SH-SY5Y (cell line): ENCODE results near the gene IGDCC3.

Source experiments
- GATA2 ChIP-seq: IDR thresholded peaks from 2 replicates; pipeline ENCODE4 v1.6.1; 2011; ENCODE audit warnings: mild to moderate bottlenecking, low read depth, low read length
- GATA3 ChIP-seq: IDR thresholded peaks from 2 replicates; pipeline ENCODE4 v1.6.1; 2011; ENCODE audit warnings: low read depth, mild to moderate bottlenecking, low read length, moderate library complexity

IGDCC3 gene

GRCh38 chr15:65411465-65412071, 33.8 kb upstream of the IGDCC3 start:
- TF ChIP-seq GATA2 (no peak), GATA3 (no peak)

DNA sequence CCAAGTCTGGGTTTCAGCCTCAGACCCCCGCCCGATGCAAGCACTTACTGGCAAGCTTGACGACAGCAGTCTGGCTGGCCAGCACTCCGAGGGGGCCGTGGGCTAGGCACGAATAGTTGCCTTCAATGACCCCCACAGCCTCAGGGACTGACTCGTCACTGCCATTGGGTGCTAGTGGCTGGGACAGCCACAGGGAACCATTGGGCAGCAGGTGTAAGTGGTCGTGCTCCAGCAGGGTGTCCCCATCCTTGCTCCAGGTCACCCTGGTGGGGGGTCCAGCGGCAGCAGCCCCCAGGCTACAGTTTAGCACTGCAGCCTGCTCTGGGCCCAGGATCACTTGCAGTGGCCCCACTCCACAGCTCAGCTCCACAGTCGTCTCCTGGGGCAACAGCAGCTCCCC, 33.2 kb upstream of the IGDCC3 start:
- TF ChIP-seq GATA2 = no peak
- no peak for TF ChIP-seq GATA3

GRCh38 chr15:65410036-65410435, 32.2 kb upstream of the IGDCC3 start:
- TF ChIP-seq GATA2 (no peak), GATA3 (no peak)

- no peak for TF ChIP-seq GATA3
- no peak for TF ChIP-seq GATA2
Measured at GRCh38 chr15:65409036-65409631, 31.3 kb upstream of the IGDCC3 start.

- TF ChIP-seq GATA2 = no peak
- TF ChIP-seq GATA3 = no peak
Measured at GRCh38 chr15:65408324-65409035, 30.7 kb upstream of the IGDCC3 start.

DNA sequence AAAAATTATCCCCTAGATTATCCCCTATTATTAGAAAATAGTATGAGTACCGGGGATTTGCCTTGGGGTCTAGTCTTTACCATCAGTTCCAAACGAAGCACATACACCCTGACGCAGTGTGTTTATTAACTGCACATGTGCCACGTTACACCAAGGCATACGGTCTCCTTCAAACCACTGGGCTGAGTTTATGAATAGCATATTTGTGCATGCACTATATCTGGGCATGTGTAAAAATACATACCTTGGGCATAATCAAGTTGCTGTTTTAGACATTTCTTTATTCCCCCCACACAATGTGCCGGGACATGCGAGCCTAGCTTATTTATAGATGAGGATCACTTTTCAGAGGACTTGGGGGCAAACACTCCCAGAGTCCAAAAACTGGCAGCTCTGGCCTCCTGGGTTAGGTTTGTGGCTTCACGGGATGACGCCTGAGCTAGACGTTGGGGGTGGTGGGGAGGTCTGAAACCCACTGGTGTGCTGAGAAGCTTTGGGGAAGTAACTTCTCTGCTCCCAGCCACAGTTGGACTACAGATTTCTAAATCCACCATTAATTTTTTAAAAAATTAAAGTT, 28.7 kb upstream of the IGDCC3 start:
- TF ChIP-seq GATA2 = no peak
- TF ChIP-seq GATA3 = no peak

DNA sequence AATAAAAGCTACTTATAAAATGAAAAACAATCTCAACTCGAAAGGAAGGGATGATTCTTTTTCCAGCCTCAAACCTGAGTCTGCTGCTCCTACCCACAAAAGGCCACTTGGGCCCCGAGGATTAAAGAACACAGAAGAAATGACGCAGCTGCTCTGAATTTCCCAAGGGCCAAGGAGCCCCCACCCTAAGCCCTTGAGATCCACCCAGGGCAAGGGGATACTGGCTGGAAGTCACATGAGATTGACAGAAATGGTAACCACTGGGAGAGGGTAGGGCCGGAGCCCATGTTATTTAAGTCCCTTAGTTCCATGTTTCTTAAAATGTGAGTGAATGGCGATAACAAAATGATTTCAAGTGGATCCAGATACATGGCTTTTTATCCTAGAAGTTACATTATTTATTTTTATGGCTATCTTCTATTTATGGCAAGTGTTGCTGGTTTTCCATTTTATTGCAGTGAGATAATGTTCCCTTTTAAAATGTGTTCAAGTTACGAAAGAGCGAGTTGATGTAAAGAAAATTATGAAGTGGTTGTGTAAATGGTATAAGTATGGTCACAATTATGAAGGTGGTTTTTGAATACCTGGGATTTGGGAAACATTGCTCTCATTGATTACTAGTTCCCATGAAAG, 28.1 kb upstream of the IGDCC3 start:
- TF ChIP-seq GATA2 (no peak), GATA3 (no peak)

DNA sequence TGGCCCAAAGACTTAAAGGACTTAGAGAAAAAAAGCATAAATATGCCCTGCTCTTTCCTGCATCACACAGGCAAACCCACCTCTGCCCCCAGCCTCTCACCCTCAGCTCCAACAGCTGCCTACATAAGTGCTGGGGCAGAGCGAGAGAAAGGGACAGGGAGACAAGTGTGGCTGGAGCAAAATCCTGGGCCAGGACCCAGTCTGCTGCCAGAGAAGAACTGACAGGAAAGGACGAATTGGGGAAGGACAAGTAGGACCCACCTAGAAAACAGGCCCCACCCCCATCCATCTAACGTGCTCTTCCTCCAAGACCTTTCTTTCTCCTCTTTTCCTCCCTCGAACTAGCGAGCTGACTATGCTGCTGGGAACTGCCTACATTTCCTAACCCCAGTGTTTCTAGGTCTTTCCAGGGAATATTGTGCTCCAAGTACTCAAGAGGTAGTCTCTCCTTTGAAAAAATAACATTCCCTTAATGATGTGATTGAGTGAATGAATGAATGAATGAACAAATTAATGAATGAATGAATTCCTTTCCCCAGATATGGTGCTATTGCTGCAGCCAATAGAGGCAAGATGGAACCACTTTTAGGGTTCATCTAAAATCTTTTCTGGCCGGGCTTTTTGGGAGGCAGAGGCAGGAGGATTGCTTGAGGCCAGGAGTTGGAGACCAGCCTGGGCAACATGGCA, 26.5 kb upstream of the IGDCC3 start:
- TF ChIP-seq GATA2 (no peak), GATA3 (no peak)

- TF ChIP-seq GATA3 = no peak
- TF ChIP-seq GATA2 = no peak
Measured at GRCh38 chr15:65402961-65403360, 25.2 kb upstream of the IGDCC3 start.

- TF ChIP-seq GATA2 (no peak), GATA3 (no peak)
Measured at GRCh38 chr15:65401611-65402240, 23.9 kb upstream of the IGDCC3 start.

- TF ChIP-seq GATA3 (no peak), GATA2 (no peak)
Measured at GRCh38 chr15:65400760-65401610, 23.2 kb upstream of the IGDCC3 start.

DNA sequence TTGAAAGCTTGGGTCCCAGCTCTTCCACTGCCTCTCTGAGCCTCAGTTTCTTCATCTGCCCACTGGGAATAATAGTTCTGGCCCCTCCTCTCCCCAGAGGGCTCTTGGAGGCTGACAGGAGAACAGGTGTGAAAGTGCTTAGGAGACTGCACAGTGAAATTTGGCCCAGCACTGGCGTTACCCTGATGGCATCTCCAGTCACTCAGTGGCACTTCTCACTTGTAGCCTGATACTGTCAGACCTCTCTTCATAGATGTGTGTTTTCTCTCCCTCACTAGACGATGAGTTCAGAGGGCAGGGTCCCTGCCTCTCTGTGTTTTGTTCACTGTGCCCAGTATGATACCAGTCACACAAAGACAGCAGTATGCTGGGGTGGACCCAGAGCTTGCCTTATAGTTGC, 22.2 kb upstream of the IGDCC3 start:
- TF ChIP-seq GATA2 = no peak

GRCh38 chr15:65399001-65399706, 21.4 kb upstream of the IGDCC3 start:
- TF ChIP-seq GATA3 (no peak), GATA2 (no peak)
